Transverse colon (tissue), 3 donors: ENCODE measurements around the gene RNU4-1.

Experiments
- POLR2A ChIP-seq: fragments of 450-650 bp; IDR thresholded peaks from one replicate; pipeline ENCODE4 v1.6.1; 2016; ENCODE audit warnings: antibody characterized with exemption, mild to moderate bottlenecking, moderate library complexity
- TF ChIP-seq, protein P1 (sequence below), 5 experiments: fragments of 200-600 bp in 3 of 5; fragments of 450-650 bp in 2 of 5; sonication (generic) in 3 of 5; IDR thresholded peaks; 1 replicate in 2 of 5; 2 replicates in 3 of 5; pipeline ENCODE4 v1.5.1; 2016 to 2017; ENCODE audit warnings: antibody characterized with exemption in 5 of 5, inconsistent platforms in 3 of 5, mild to moderate bottlenecking in 2 of 5, moderate library complexity in 1 of 5

DNA sequence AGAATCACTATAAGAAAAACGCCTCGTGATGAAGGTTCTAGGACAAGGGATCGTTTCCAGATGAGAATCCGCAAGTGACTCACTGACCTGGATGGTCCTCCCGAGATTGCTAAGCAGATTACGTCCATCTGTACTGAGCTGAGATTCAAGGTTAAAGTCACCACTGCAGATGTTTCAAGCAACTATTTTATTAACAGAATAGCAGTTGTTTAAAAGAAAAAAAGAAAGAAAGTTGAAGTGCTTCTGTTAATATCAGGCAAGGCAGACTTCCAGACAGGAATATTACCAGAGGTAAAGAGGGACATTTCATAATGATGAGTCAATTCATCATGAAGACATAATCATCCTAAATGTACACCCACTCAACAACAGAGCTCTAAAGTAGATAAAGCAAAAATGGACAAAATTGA is 45.4 kb downstream of the RNU4-1 start:
- TF ChIP-seq POLR2A = no peak
- TF ChIP-seq, protein P1, sequence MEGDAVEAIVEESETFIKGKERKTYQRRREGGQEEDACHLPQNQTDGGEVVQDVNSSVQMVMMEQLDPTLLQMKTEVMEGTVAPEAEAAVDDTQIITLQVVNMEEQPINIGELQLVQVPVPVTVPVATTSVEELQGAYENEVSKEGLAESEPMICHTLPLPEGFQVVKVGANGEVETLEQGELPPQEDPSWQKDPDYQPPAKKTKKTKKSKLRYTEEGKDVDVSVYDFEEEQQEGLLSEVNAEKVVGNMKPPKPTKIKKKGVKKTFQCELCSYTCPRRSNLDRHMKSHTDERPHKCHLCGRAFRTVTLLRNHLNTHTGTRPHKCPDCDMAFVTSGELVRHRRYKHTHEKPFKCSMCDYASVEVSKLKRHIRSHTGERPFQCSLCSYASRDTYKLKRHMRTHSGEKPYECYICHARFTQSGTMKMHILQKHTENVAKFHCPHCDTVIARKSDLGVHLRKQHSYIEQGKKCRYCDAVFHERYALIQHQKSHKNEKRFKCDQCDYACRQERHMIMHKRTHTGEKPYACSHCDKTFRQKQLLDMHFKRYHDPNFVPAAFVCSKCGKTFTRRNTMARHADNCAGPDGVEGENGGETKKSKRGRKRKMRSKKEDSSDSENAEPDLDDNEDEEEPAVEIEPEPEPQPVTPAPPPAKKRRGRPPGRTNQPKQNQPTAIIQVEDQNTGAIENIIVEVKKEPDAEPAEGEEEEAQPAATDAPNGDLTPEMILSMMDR (IDR thresholded peaks at IDR 0.05) = no peak
